ENCODE results near the gene STAG3.
"Not testable (repeated sequence)": the region's sequence is repeated elsewhere in the genome, so short reads cannot be mapped to it uniquely, and the experiment has no call there.

STAG3 gene

DNA sequence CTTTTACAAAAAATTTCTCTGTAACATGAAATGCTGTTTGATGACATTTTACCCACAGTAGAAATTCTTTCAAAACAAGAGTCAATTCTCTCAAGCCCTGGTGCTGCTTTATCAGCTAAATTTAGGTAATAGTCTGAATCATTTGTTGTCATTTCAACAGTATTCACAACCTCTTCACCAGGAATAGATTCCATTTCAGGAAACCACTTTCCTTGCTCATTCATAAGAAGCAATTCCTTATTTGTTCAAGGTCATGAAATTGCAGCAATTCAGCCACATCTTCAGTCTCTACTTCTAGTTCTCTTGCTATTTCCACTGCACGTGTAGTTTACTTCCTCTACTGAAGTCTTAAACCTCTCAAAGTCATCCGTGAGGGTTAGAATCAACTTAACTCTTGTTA lies 14.1 kb downstream of the STAG3 start:
- H3K36me3 Mint-ChIP-seq (ENCODE audit: low read depth), result no peaks in the 10 kb centered on the region
- no peak for TF ChIP-seq CTCF (IDR thresholded peaks at IDR 0.05)
- H3K27ac Mint-ChIP-seq, result no peak overlapping the region
- no peak overlapping the region for H3K4me3 Mint-ChIP-seq
- DNase-seq, result no peak
- H3K4me1 Mint-ChIP-seq, result peaks cover 5% of the 10 kb centered on the region
- no peaks in the 10 kb centered on the region for H3K9me3 Mint-ChIP-seq
- H3K27me3 Mint-ChIP-seq (ENCODE audit: low read depth, poor library complexity), result peaks cover 12% of the 10 kb centered on the region

GRCh38 chr7:100192281-100192862 lies 14.7 kb downstream of the STAG3 start:
- H3K36me3 Mint-ChIP-seq (ENCODE audit: low read depth); H3K9me3 Mint-ChIP-seq; H3K4me3 Mint-ChIP-seq; H3K27ac Mint-ChIP-seq; DNase-seq; H3K4me1 Mint-ChIP-seq: not testable (repeated sequence)
- H3K27me3 Mint-ChIP-seq (ENCODE audit: low read depth, poor library complexity), result peaks cover 15% of the 10 kb centered on the region

DNA sequence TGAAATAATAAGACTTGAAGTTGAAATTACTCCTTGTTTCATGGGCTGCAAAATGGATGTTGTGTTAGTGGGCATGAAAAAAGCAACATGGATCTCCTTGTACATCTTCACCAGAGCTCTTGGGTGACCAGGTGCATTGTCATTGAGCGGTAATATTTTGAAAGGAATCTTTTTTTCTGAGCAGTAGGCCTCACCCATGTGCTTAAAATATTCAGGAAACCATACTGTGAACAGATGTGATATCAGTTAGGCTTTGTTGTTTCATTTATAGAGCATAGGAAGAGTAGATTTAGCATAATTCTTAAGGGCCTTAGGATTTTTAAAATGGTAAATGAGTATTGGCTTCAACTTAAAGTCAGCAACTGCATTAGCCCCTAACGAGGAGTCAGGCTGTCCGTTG lies 15.3 kb downstream of the STAG3 start:
- TF ChIP-seq CTCF (IDR thresholded peaks at IDR 0.05), result no peak
- no peak overlapping the region for H3K4me3 Mint-ChIP-seq

DNA sequence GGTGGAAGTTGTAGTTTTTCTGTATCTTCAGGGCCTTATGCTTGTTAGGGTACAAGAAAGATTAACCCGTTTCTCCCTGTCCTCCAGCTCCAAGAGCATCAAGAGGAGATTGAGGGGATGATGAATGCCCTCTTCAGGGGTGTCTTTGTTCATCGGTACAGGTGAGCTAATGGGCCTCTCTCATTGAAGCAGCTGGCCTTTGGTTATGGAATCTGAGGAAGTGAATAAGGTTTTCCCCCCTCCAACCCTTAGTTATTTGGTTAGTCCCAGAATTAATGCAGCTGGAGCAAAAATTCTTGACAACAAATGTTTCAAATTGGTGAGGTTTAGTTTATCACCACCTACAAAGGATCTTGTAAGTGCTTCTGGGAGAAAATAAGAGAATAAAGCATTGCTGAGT lies 17.5 kb downstream of the STAG3 start:
- TF ChIP-seq CTCF (IDR thresholded peaks at IDR 0.05), result no peak
- no peak overlapping the region for H3K4me3 Mint-ChIP-seq
- H3K9me3 Mint-ChIP-seq, result no peaks in the 10 kb centered on the region
- H3K4me1 Mint-ChIP-seq, result peaks cover 8% of the 10 kb centered on the region
- no peak for DNase-seq
- no peaks in the 10 kb centered on the region for H3K36me3 Mint-ChIP-seq (ENCODE audit: low read depth)
- H3K27ac Mint-ChIP-seq, result no peak overlapping the region
- peaks cover 28% of the 10 kb centered on the region for H3K27me3 Mint-ChIP-seq (ENCODE audit: low read depth, poor library complexity)

More for the DNA sequence above, 15.3 kb downstream of the STAG3 start:
- Mint-ChIP-seq H3K27me3 (ENCODE audit: low read depth, poor library complexity) (peaks cover 18% of the 10 kb centered on the region), H3K27ac (no peak overlapping the region), H3K9me3 (no peaks in the 10 kb centered on the region), H3K4me1 (peaks cover 5% of the 10 kb centered on the region), H3K36me3 (ENCODE audit: low read depth) (no peaks in the 10 kb centered on the region)
- no peak for DNase-seq

- not testable (repeated sequence) for DNase-seq
- peaks cover 15% of the 10 kb centered on the region for H3K4me1 Mint-ChIP-seq
- H3K27me3 Mint-ChIP-seq (ENCODE audit: low read depth, poor library complexity), result peaks cover 32% of the 10 kb centered on the region
These were observed 18.2 kb downstream of the STAG3 start for GRCh38 chr7:100195901-100196322.

DNA sequence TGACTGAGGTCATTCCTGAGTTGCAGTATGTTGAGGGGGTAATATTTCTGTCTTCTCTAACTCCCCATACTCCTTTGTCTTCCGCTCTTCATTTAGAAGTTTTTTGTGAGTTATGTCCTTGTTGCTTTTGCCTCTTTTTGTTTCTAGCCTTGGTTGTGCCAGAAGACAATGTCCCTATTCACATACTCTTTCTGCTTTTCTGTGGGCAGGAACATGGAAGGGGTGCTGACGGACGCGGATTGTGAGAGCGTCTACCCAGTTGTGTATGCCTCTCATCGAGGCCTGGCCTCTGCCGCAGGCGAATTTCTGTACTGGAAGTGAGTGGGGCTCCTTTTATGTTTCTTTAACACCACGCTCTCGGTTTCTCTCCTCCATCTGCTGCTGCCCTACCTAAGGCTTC lies 20.5 kb downstream of the STAG3 start:
- no peak for DNase-seq
- Mint-ChIP-seq H3K4me3 (no peak overlapping the region), H3K4me1 (peaks cover 19% of the 10 kb centered on the region), H3K27ac (no peak overlapping the region), H3K9me3 (no peaks in the 10 kb centered on the region), H3K27me3 (ENCODE audit: low read depth, poor library complexity) (peaks cover 47% of the 10 kb centered on the region), H3K36me3 (ENCODE audit: low read depth) (no peaks in the 10 kb centered on the region)
- no peak for TF ChIP-seq CTCF (IDR thresholded peaks at IDR 0.05)

More at GRCh38 chr7:100195901-100196322, 18.2 kb downstream of the STAG3 start:
- not testable (repeated sequence) for H3K4me3 Mint-ChIP-seq; H3K36me3 Mint-ChIP-seq (ENCODE audit: low read depth); H3K27ac Mint-ChIP-seq; H3K9me3 Mint-ChIP-seq

GRCh38 chr7:100200693-100201092 lies 23.0 kb downstream of the STAG3 start:
- Mint-ChIP-seq H3K4me1 (peaks cover 19% of the 10 kb centered on the region), H3K36me3 (ENCODE audit: low read depth) (no peaks in the 10 kb centered on the region), H3K9me3 (no peaks in the 10 kb centered on the region), H3K4me3 (no peak overlapping the region), H3K27ac (peak overlapping the region; percentile 28), H3K27me3 (ENCODE audit: low read depth, poor library complexity) (peaks cover 55% of the 10 kb centered on the region)
- DNase-seq, result no peak
- TF ChIP-seq CTCF (IDR thresholded peaks at IDR 0.05), result no peak

All from nephron progenitor cell (in vitro differentiated cells).